22Rv1 (cell line): ENCODE data around the gene MARCHF7.

Experiments
- CTCF ChIP-seq: fragments of 450-650 bp; IDR thresholded peaks from 2 replicates; pipeline ENCODE4 v1.5.1; 2017; ENCODE audit warnings: mild to moderate bottlenecking
- ZFX ChIP-seq: fragments of 450-650 bp; IDR thresholded peaks from 2 replicates; pipeline ENCODE4 v1.6.1; 2017; ENCODE audit warnings: antibody characterized with exemption, borderline replicate concordance

GRCh38 chr2:159713631-159714246, 1.4 kb downstream of the MARCHF7 start:
- TF ChIP-seq CTCF: no peak
- no peak for TF ChIP-seq ZFX
